ENCODE results near the gene MXD4. TPM values are rescaled to one million over a fixed set of nuclear protein-coding genes. Genes with fewer than 3 reads are reported as not detected.

The MXD4 gene
- total RNA-seq, 1 experiment from 2014 or later: 22.0 TPM

DNA sequence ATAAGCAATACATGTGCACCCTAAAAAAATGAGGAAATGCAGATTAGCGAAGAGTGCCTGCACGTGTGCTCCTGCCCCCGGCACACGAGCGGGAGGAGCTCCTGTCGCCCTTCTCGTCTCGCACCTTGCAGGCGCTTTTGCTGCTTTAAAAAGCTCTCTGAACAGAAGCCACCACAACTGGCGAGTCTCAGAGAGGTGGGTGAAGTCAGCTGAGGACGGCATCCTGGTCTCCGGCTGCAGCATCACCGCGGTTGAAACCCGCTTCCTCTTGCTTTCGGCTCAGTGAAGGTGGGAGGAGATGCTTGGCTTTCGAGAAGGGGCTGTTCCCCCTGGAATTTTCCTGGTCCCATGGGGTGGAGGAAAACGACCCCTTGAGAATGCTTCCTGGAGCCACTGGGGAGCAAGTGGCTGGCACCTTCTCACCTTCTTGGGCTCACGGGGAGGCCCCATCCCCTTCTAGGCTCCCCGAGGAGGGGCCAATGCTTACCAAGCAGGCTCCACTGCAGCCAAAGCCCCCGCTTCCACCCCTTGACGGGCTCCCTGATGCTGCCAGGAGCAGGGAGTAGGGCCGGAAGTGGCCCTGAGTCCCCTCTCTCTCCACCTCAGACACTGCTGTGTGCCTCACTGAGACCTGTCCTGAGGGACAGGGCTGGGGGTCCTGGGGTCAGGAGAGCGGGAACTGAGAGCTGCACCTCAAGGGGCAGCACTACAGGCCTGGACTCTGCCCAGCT lies 29.2 kb upstream of the MXD4 start (continued):
- TF ChIP-seq EGR1 (IDR thresholded peaks at IDR 0.05; ENCODE audit: low read depth): no peak
- TF ChIP-seq ELF1 (IDR thresholded peaks at IDR 0.05; ENCODE audit: borderline replicate concordance, low read depth): no peak
- no peak for TF ChIP-seq POLR2AphosphoS5 (IDR thresholded peaks at IDR 0.05; ENCODE audit: low read depth, low read length)
- TF ChIP-seq CEBPB (IDR thresholded peaks at IDR 0.05; ENCODE audit: low read depth): no peak
- no peak for TF ChIP-seq REST (IDR thresholded peaks at IDR 0.05; ENCODE audit: low read depth)
- no peak for TF ChIP-seq FOSL1 (IDR thresholded peaks at IDR 0.05; ENCODE audit: low read depth)
- no peak for TF ChIP-seq EZH2 (IDR thresholded peaks at IDR 0.05)
- no peak for TF ChIP-seq ZFX (IDR thresholded peaks at IDR 0.05)

- TF ChIP-seq POLR2AphosphoS5 (IDR thresholded peaks at IDR 0.05; ENCODE audit: low read depth, low read length): no peak
- TF ChIP-seq FOSL1 (IDR thresholded peaks at IDR 0.05; ENCODE audit: low read depth): no peak
- no peak for TF ChIP-seq SP1 (IDR thresholded peaks at IDR 0.05; ENCODE audit: low read depth)
- TF ChIP-seq YY1 (IDR thresholded peaks at IDR 0.05; ENCODE audit: extremely low read depth, insufficient replicate concordance, low read depth, low read length): no peak
- TF ChIP-seq EGR1 (IDR thresholded peaks at IDR 0.05; ENCODE audit: low read depth): no peak
- TF ChIP-seq SRF (IDR thresholded peaks at IDR 0.05; ENCODE audit: low read depth): no peak
- no peak for TF ChIP-seq ELF1 (IDR thresholded peaks at IDR 0.05; ENCODE audit: borderline replicate concordance, low read depth)
- TF ChIP-seq CTCF (IDR thresholded peaks at IDR 0.05 in 2 of 3, conservative IDR thresholded peaks at IDR 0.05 in 1 of 3; ENCODE audit: borderline replicate concordance in 1 of 3, insufficient read depth in 1 of 3, low read depth in 2 of 3, low read length in 2 of 3): no peak
- TF ChIP-seq CBX3 (IDR thresholded peaks at IDR 0.05; ENCODE audit: low read depth): no peak
- TF ChIP-seq, protein P1, sequence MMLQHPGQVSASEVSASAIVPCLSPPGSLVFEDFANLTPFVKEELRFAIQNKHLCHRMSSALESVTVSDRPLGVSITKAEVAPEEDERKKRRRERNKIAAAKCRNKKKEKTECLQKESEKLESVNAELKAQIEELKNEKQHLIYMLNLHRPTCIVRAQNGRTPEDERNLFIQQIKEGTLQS (IDR thresholded peaks at IDR 0.05): no peak
- TF ChIP-seq JUND (IDR thresholded peaks at IDR 0.05): no peak
- RAD21 ChIA-PET (ENCODE audit: low non-redundant PET in 1 of 2, low total read pairs in 2 of 2, uncharacterized antibody in 2 of 2, unreplicated experiment in 2 of 2): no interaction called here
- Histone ChIP-seq H3K4me2 (ENCODE audit: low read length) (no peak overlapping the region), H3K79me2 (ENCODE audit: insufficient read depth, low read length) (no peaks in the 10 kb centered on the region), H2AFZ (ENCODE audit: low read depth, low read length, poor library complexity, severe bottlenecking) (no peak overlapping the region), H3K9me2 (ENCODE audit: insufficient read depth) (no peaks in the 10 kb centered on the region), H3K36me3 (ENCODE audit: control insufficient read depth in 1 of 2, insufficient read depth in 2 of 2, low read length in 2 of 2) (no peaks in the 10 kb centered on the region), H3K9me3 (ENCODE audit: control insufficient read depth in 1 of 2, insufficient read depth in 1 of 2, low read depth in 1 of 2, low read length in 2 of 2) (no peaks in the 10 kb centered on the region), H3K27ac (ENCODE audit: low read depth, low read length) (no peak overlapping the region), H3K27me3 (ENCODE audit: insufficient read depth, low read length) (no peaks in the 10 kb centered on the region), H3K4me1 (ENCODE audit: control insufficient read depth in 1 of 2, insufficient read depth in 2 of 2, low read length in 2 of 2) (peaks cover 0 to 4% of the 10 kb centered on the region in 2 experiments; a peak in 2 of 4 replicates), H3K4me3 (replicated peaks in 1 of 2; ENCODE audit: low read depth in 1 of 2, low read length in 2 of 2) (no peak overlapping the region), H3K9ac (ENCODE audit: low read length) (no peak overlapping the region), H4K20me1 (ENCODE audit: insufficient read depth) (no peaks in the 10 kb centered on the region)
- CTCF ChIA-PET: no interaction called here
- intact Hi-C loops (cut with micrococcal nuclease): no loop called here
- POLR2A ChIA-PET: no interaction called here
- BruUV-seq (replicated peaks): no TSS peak
- DNase-seq (ENCODE audit: low read depth, low spot score) (no peak), ATAC-seq (no peak)
Measured at GRCh38 chr4:2290488-2290887, 28.6 kb upstream of the MXD4 start.
